Upper lobe of right lung (tissue), 1 donor: ENCODE results near the gene FCAMR. TPM values are rescaled to one million over a fixed set of nuclear protein-coding genes. Genes with fewer than 3 reads are reported as not detected.

Experiments
- ATAC-seq: fragments of 200-7000 bp; cut with Tn5 transposase; one replicate; pipeline ENCODE4 v1.9.1; 2020; ENCODE audit warnings: mild to moderate bottlenecking, moderate library complexity
- DNase-seq: peaks from one replicate; pipeline ENCODE4 v3.0.0-alpha.2; 2020
- H3K27ac ChIP-seq: fragments of 200-600 bp; one replicate; pipeline ENCODE4 v1.8.0; 2022
- H3K27me3 ChIP-seq: fragments of 200-600 bp; one replicate; pipeline ENCODE4 v1.8.0; 2022; ENCODE audit warnings: mild to moderate bottlenecking
- H3K36me3 ChIP-seq: fragments of 200-600 bp; one replicate; pipeline ENCODE4 v1.8.0; 2022
- H3K4me1 ChIP-seq: fragments of 200-600 bp; one replicate; pipeline ENCODE4 v1.8.0; 2022
- H3K4me3 ChIP-seq: fragments of 200-600 bp; one replicate; pipeline ENCODE4 v1.8.0; 2022; ENCODE audit warnings: mild to moderate bottlenecking
- H3K9me3 ChIP-seq: fragments of 200-600 bp; one replicate; pipeline ENCODE4 v1.8.0; 2022
- intact Hi-C: fragments of 100-400 bp; cut with DNase I; formaldehyde crosslinking; loops from one replicate; pipeline ENCODE4 v1.11.0; 2022
- total RNA-seq: library from RNA; stranded (reverse); fragmentation: NEBNext Ultra II Directional; extraction: Animal tissue kit (Norgen Biotek cat#: 25700); gene quantifications from one replicate; pipeline ENCODE4 v1.2.1, GENCODE V29; 2021
- TF ChIP-seq, protein P1 (sequence below): fragments of 200-600 bp; IDR thresholded peaks from one replicate; pipeline ENCODE4 v1.8.0; 2022; ENCODE audit warnings: antibody characterized with exemption
- donor health status: DM: no; HTN: yes; CAD: no; lungs with severe emphysema.

The FCAMR gene
- total RNA-seq, 1 donor from 2014 or later, result not detected

DNA sequence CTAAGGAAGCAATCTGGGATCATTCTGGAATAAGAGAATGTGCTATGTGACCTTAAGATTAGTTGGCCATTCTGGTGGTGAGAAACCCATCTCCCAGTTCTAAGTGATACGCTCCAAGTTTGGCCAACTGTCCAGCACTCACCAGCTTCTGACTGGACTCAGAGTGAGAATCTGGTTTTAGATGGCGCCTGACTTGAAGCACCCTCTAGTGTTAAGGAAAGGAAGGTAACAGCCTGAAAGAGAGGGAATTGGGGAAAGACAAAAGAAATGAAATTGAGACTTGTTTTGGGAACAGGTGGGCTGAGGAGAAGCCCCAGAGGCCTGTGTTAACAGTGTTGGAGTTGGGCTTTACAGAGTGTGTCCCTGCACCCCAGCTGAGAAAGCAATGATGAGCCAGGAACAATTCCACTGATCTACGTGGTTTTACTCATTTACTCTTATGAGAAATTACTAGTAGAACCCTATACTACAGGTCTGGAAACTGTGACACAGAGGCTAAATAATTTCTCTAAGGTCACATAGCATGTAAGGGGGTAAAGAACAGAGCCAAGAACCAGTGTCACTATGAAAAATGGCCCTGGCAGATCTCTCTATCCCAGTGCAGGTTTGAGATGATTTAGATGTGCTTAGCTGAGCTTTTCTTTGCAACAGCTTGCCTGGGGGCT is 9.3 kb upstream of the FCAMR start:
- Histone ChIP-seq H3K4me3 (no peak overlapping the region), H3K27ac (no peak overlapping the region), H3K36me3 (no peaks in the 10 kb centered on the region), H3K27me3 (no peaks in the 10 kb centered on the region), H3K4me1 (no peaks in the 10 kb centered on the region), H3K9me3 (no peaks in the 10 kb centered on the region)
- intact Hi-C loops, result no loop called here
- DNase-seq, result no peak
- TF ChIP-seq, protein P1, sequence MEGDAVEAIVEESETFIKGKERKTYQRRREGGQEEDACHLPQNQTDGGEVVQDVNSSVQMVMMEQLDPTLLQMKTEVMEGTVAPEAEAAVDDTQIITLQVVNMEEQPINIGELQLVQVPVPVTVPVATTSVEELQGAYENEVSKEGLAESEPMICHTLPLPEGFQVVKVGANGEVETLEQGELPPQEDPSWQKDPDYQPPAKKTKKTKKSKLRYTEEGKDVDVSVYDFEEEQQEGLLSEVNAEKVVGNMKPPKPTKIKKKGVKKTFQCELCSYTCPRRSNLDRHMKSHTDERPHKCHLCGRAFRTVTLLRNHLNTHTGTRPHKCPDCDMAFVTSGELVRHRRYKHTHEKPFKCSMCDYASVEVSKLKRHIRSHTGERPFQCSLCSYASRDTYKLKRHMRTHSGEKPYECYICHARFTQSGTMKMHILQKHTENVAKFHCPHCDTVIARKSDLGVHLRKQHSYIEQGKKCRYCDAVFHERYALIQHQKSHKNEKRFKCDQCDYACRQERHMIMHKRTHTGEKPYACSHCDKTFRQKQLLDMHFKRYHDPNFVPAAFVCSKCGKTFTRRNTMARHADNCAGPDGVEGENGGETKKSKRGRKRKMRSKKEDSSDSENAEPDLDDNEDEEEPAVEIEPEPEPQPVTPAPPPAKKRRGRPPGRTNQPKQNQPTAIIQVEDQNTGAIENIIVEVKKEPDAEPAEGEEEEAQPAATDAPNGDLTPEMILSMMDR, result peak; percentile 51
- peak; percentile 70 for ATAC-seq

DNA sequence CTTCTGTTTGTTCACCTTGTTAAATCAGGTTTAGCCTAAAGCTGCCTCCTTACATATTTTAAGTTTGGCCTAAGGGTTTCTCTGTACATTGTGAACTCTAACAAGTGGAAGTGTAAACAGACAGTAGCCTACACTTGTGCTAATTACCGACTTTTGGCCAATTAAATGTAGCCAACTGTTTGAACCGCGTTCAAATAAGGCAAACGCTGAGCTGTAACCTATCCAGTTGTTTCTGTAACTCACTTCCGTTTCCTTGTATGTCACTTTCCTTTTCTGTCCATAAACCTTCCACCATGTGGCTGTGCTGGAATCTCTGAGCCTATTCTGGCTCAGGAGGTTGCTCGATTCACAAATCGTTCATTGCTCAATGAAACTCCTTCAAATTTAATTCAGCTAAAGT is 8.0 kb upstream of the FCAMR start:
- TF ChIP-seq, protein P1, result no peak

DNA sequence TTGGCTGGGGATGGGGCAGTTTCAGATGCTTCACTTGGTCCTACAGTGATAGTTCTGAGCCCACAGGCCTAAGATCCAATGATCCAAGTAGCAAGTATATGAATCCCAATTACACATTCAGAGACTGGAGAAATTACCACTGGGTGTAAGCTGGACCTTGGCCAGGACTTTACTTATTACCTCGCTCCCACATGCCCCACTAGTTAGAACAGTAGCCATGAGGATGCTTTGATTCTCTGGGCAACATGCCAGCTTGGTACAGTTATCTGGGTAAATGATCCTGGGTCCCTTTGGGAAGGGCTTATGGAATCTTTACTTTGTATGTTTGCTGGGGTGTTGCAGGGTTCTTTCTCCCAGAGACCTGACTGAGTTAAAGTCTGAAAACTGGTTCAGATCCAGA is 5.0 kb upstream of the FCAMR start:
- ATAC-seq (no peak), DNase-seq (no peak)
- no peaks in the 10 kb centered on the region for H3K36me3 ChIP-seq
- no peaks in the 10 kb centered on the region for H3K4me1 ChIP-seq
- H3K4me3 ChIP-seq, result no peak overlapping the region
- H3K9me3 ChIP-seq, result no peaks in the 10 kb centered on the region
- H3K27me3 ChIP-seq, result no peaks in the 10 kb centered on the region
- TF ChIP-seq, protein P1, result no peak
- H3K27ac ChIP-seq, result no peak overlapping the region
- intact Hi-C loops, result no loop called here

More for the DNA sequence above, 8.0 kb upstream of the FCAMR start:
- no peak overlapping the region for H3K4me3 ChIP-seq
- DNase-seq (no peak), ATAC-seq (peak; percentile 48)
- no peak overlapping the region for H3K27ac ChIP-seq
- no peaks in the 10 kb centered on the region for H3K4me1 ChIP-seq
- H3K27me3 ChIP-seq, result no peaks in the 10 kb centered on the region
- no peaks in the 10 kb centered on the region for H3K9me3 ChIP-seq
- H3K36me3 ChIP-seq, result no peaks in the 10 kb centered on the region
- intact Hi-C loops, result no loop called here

DNA sequence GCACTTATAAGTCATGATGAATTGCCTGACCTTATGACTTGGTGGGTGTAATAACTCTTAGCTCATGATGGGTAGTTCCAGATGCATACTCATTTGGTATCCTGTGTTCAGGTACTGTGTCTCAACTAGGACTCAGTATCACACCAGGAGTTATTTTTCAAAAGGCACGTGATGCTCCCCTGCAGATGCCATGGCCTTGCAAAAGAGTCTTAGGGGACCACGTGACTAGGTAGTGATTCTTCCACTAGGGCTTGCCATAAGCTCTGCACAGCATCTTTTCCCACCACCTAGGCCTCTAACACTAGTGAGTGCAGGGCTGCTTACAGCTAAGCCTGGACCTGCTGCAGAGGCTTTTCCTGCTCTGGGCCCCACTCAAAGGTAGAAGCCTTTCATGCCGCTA is 3.9 kb upstream of the FCAMR start:
- H3K27me3 ChIP-seq, result no peaks in the 10 kb centered on the region
- no peak overlapping the region for H3K27ac ChIP-seq
- intact Hi-C loops, result no loop called here
- ATAC-seq (no peak), DNase-seq (no peak)
- TF ChIP-seq, protein P1, result no peak
- H3K36me3 ChIP-seq, result no peaks in the 10 kb centered on the region
- H3K4me1 ChIP-seq, result peaks cover 2% of the 10 kb centered on the region
- no peaks in the 10 kb centered on the region for H3K9me3 ChIP-seq
- H3K4me3 ChIP-seq, result no peak overlapping the region

DNA sequence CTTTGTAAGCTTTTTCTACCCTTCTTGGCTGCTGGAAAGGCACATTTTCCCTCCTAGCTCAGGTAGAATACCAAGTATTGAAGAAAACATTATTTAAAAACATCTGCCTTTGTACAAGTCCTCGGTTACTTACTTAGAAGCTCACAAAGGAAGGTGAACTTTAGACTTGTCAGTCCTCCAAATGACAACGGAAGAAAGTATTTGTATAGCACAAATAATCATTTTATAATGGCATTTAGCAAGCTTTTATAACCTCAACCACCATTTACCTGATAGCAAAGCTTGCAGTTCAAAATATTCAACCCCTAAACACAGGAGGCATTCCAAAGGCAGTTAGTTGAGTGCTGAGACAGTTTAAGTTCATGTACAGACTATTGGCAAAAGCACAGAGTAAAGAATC is 2.5 kb upstream of the FCAMR start:
- H3K36me3 ChIP-seq, result no peaks in the 10 kb centered on the region
- H3K4me1 ChIP-seq, result peaks cover 16% of the 10 kb centered on the region
- no peak overlapping the region for H3K4me3 ChIP-seq
- no peak overlapping the region for H3K27ac ChIP-seq
- TF ChIP-seq, protein P1, result no peak
- H3K9me3 ChIP-seq, result no peaks in the 10 kb centered on the region
- DNase-seq, result no peak
- no peaks in the 10 kb centered on the region for H3K27me3 ChIP-seq
- intact Hi-C loops, result no loop called here
- ATAC-seq, result no peak
